Breast epithelium (tissue), 3 donors: ENCODE data around the gene ACAT2.
"Not testable (repeated sequence)": the region's sequence is repeated elsewhere in the genome, so short reads cannot be mapped to it uniquely, and the experiment has no call there.

Source experiments
- POLR2A ChIP-seq: fragments of 450-650 bp; IDR thresholded peaks from one replicate; pipeline ENCODE4 v1.6.1; 2016; ENCODE audit warnings: antibody characterized with exemption, mild to moderate bottlenecking, moderate library complexity
- POLR2AphosphoS5 ChIP-seq, 3 donors: sonication (generic); formaldehyde crosslinking; IDR thresholded peaks; one replicate each; pipeline ENCODE4 v1.6.1; 2017; ENCODE audit warnings: antibody characterized with exemption in 3 of 3
- TF ChIP-seq, protein P1 (sequence below), 3 donors: fragments of 450-650 bp; IDR thresholded peaks; one replicate each; pipeline ENCODE4 v1.5.1; 2016 to 2017; ENCODE audit warnings: antibody characterized with exemption in 3 of 3, mild to moderate bottlenecking in 3 of 3, moderate library complexity in 3 of 3

DNA sequence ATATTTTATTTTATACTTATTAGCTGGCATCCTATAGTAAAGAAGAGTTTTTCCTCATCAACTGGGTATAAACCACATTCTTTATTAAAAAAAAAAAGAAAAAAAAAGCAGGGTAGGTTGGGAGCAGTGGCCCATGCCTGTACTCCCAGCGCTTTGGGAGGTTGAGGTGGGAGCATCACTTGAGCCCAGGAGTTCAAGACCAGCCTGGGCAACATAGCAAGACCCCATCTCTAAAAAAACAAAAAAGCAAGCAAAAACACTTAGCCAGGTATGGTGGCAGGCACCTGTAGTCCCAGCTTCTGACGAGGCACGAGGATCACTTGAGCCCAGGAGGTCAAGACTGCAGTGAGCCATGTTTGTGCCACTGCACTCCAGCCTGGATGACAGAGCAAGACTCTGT is 39.9 kb upstream of the ACAT2 start:
- TF ChIP-seq POLR2A; POLR2AphosphoS5 (IDR thresholded peaks at IDR 0.05): not testable (repeated sequence)
- TF ChIP-seq, protein P1, sequence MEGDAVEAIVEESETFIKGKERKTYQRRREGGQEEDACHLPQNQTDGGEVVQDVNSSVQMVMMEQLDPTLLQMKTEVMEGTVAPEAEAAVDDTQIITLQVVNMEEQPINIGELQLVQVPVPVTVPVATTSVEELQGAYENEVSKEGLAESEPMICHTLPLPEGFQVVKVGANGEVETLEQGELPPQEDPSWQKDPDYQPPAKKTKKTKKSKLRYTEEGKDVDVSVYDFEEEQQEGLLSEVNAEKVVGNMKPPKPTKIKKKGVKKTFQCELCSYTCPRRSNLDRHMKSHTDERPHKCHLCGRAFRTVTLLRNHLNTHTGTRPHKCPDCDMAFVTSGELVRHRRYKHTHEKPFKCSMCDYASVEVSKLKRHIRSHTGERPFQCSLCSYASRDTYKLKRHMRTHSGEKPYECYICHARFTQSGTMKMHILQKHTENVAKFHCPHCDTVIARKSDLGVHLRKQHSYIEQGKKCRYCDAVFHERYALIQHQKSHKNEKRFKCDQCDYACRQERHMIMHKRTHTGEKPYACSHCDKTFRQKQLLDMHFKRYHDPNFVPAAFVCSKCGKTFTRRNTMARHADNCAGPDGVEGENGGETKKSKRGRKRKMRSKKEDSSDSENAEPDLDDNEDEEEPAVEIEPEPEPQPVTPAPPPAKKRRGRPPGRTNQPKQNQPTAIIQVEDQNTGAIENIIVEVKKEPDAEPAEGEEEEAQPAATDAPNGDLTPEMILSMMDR (IDR thresholded peaks at IDR 0.05), result not testable (repeated sequence)
